ENCODE data around the gene SPANXN4.

- TF ChIP-seq CTCF (conservative IDR thresholded peaks at IDR 0.05 in 1 of 2, IDR thresholded peaks at IDR 0.05 in 1 of 2; ENCODE audit: extremely low read depth in 1 of 2, insufficient read depth in 1 of 2, low read depth in 1 of 2, low read length in 2 of 2): no peak
- no peak for TF ChIP-seq EZH2 (IDR thresholded peaks at IDR 0.05; ENCODE audit: borderline replicate concordance, low read length)
Measured at GRCh38 chrX:143082537-143082936, 56.8 kb downstream of the SPANXN4 start.

All from mammary epithelial cell (primary cell).